OCI-LY1 (cell line): ENCODE data around the gene RADIL.
A peak's percentile ranks its signal among the peaks of the same experiment; 100 is the strongest.

Source experiments
- H2AFZ ChIP-seq: fragments of 200-600 bp; sonication (generic), shearing (Covaris generic); 2 replicates; pipeline ENCODE4 v1.6.0; 2014; ENCODE audit warnings: antibody characterized with exemption, mild to moderate bottlenecking, low read length
- H3F3A ChIP-seq: fragments of 200-600 bp; sonication (generic), shearing (Covaris generic); 2 replicates; pipeline ENCODE4 v1.6.0; 2014; ENCODE audit warnings: mild to moderate bottlenecking, antibody characterized with exemption, low read length, moderate library complexity; ENCODE audit not compliant: insufficient read depth
- H3K27ac ChIP-seq: fragments of 200-600 bp; sonication (generic); 2 replicates; pipeline ENCODE4 v1.5.1; 2014; ENCODE audit warnings: low read length, mixed run types, mild to moderate bottlenecking, low read depth; ENCODE audit not compliant: poor library complexity, severe bottlenecking
- H3K27me3 ChIP-seq: fragments of 200-600 bp; sonication (generic); 2 replicates; pipeline ENCODE4 v1.6.0; 2014; ENCODE audit warnings: antibody characterized with exemption, mild to moderate bottlenecking, low read length, moderate library complexity; ENCODE audit not compliant: insufficient read depth
- H3K36me3 ChIP-seq: fragments of 200-600 bp; sonication (generic); 2 replicates; pipeline ENCODE4 v1.6.1; 2014; ENCODE audit warnings: mild to moderate bottlenecking, antibody characterized with exemption, low read length, moderate library complexity, mixed read lengths; ENCODE audit not compliant: insufficient read depth
- H3K4me1 ChIP-seq: fragments of 200-600 bp; sonication (generic); 2 replicates; pipeline ENCODE4 v1.5.1; 2014; ENCODE audit warnings: mild to moderate bottlenecking, low read length, moderate library complexity; ENCODE audit not compliant: insufficient read depth, severe bottlenecking
- H3K4me2 ChIP-seq: fragments of 200-600 bp; sonication (generic), shearing (Covaris generic); 2 replicates; pipeline ENCODE4 v1.6.1; 2014; ENCODE audit warnings: low read length
- H3K4me3 ChIP-seq: fragments of 200-600 bp; sonication (generic); 2 replicates; pipeline ENCODE4 v1.5.1; 2014; ENCODE audit warnings: low read length, low read depth, mild to moderate bottlenecking, mixed read lengths; ENCODE audit not compliant: poor library complexity, severe bottlenecking
- H3K79me2 ChIP-seq: fragments of 200-600 bp; shearing (Covaris generic); 2 replicates; pipeline ENCODE4 v1.6.1; 2016; ENCODE audit warnings: mixed run types, low read length, mixed read lengths; ENCODE audit not compliant: insufficient read depth
- H3K9ac ChIP-seq: fragments of 200-600 bp; sonication (generic), shearing (Covaris generic); 2 replicates; pipeline ENCODE4 v1.6.1; 2014; ENCODE audit warnings: mild to moderate bottlenecking, low read length, mixed read lengths
- H3K9me2 ChIP-seq: fragments of 200-600 bp; sonication (generic), shearing (Covaris generic); 2 replicates; pipeline ENCODE4 v1.6.1; 2014; ENCODE audit warnings: low read depth, mild to moderate bottlenecking, low read length, mixed read lengths
- H3K9me3 ChIP-seq: fragments of 200-600 bp; shearing (Covaris generic); 2 replicates; pipeline ENCODE4 v1.6.1; 2014; ENCODE audit warnings: low read length, mixed read lengths
- H4K20me1 ChIP-seq: fragments of 200-600 bp; sonication (generic), shearing (Covaris generic); 2 replicates; pipeline ENCODE4 v1.6.0; 2016; ENCODE audit warnings: mild to moderate bottlenecking, low read length; ENCODE audit not compliant: insufficient read depth
- EZH2 ChIP-seq: fragments of 200-600 bp; sonication (generic), shearing (Covaris generic); IDR thresholded peaks from 2 replicates; pipeline ENCODE4 v1.8.0; 2017; ENCODE audit warnings: borderline replicate concordance, mixed run types, mild to moderate bottlenecking, antibody characterized with exemption, low read length, moderate library complexity, mixed read lengths
- TF ChIP-seq, protein P1 (sequence below): fragments of 200-600 bp; sonication (generic), shearing (Covaris generic); IDR thresholded peaks from 2 replicates; pipeline ENCODE4 v1.5.1; 2017; ENCODE audit warnings: mild to moderate bottlenecking, antibody characterized with exemption, low read length, moderate library complexity, mixed read lengths

The RADIL gene

DNA sequence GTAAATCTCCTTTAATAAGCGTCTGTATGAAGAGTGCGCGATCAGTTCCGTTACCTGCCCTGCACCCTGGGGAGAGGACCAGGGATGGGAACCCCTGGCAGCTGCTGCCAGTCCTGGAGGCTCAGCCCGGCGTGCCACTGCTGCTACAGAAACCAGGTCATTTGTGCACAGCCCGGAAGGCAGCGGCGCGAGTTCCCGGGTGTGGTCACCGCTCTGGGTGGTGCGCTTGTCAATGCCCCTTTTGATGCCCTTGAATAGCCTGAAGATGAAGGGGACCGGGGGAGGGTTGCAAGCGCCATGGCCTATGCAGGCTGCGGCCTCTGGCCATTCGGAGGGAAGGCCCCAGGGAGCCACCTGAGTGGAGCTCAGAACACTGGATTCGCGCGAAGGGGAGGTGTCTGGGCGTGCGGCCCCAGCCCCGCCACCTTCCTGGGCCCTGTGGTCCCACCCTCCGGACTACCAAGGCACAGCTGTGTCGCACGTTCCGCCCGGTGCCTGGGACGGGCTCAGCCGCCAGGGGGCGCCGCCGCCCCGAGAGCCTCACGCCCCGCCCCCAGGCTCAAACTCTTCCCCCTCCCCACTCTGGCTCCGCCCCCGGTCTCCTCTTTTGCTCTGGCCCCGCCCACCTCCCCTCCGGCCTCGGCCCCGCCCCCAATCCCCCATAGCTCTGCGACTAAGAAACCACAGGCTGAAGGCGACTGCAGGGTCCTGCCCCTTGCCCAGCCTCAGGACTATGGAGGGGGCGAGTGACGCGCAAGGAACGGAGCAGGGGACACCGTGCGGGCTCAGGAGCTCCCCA, 91.6 kb downstream of the RADIL start:
- no peaks in the 10 kb centered on the region for H4K20me1 ChIP-seq
- H2AFZ ChIP-seq, result no peak overlapping the region
- peaks cover 42% of the 10 kb centered on the region for H3K36me3 ChIP-seq
- H3K4me1 ChIP-seq, result no peaks in the 10 kb centered on the region
- no peak overlapping the region for H3K4me2 ChIP-seq
- no peak overlapping the region for H3K9ac ChIP-seq
- no peaks in the 10 kb centered on the region for H3K79me2 ChIP-seq
- no peaks in the 10 kb centered on the region for H3K9me2 ChIP-seq
- H3K9me3 ChIP-seq, result no peaks in the 10 kb centered on the region
- H3K27me3 ChIP-seq, result no peaks in the 10 kb centered on the region
- TF ChIP-seq, protein P1, sequence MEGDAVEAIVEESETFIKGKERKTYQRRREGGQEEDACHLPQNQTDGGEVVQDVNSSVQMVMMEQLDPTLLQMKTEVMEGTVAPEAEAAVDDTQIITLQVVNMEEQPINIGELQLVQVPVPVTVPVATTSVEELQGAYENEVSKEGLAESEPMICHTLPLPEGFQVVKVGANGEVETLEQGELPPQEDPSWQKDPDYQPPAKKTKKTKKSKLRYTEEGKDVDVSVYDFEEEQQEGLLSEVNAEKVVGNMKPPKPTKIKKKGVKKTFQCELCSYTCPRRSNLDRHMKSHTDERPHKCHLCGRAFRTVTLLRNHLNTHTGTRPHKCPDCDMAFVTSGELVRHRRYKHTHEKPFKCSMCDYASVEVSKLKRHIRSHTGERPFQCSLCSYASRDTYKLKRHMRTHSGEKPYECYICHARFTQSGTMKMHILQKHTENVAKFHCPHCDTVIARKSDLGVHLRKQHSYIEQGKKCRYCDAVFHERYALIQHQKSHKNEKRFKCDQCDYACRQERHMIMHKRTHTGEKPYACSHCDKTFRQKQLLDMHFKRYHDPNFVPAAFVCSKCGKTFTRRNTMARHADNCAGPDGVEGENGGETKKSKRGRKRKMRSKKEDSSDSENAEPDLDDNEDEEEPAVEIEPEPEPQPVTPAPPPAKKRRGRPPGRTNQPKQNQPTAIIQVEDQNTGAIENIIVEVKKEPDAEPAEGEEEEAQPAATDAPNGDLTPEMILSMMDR, result peak; percentile 40
- TF ChIP-seq EZH2, result no peak
- no peak overlapping the region for H3K27ac ChIP-seq
- H3F3A ChIP-seq, result no peaks in the 10 kb centered on the region
- H3K4me3 ChIP-seq, result no peak overlapping the region

DNA sequence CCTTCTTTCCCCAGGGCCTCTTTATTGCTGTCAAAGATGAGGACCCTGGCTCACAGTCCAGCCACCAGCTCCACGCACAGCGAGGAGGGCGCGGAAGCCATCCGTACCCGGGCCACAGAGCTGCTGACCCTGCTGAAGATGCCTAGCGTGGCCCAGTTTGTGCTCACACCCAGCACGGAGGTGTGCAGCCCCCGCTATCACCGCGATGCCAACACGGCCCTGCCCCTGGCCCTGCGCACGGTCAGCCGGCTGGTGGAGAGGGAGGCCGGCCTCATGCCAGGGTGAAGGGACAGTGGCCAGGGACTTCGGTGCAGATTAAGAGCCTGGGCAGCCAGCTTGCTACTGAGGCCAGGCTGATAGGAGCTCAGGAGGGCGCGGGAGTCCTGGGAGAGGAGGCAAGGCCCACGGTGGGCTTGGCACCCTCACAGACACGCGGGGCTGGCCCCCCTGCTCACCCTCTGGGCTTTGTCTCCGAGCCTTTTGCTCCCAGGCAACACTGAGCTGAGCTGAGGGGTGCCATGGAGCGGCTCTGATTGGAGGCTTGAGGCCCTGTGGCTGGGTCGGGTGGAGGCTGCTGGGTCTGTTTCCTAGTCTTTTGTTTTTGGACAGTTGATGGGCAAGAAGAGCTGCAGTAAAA, 92.3 kb downstream of the RADIL start:
- peaks cover 46% of the 10 kb centered on the region for H3K36me3 ChIP-seq

DNA sequence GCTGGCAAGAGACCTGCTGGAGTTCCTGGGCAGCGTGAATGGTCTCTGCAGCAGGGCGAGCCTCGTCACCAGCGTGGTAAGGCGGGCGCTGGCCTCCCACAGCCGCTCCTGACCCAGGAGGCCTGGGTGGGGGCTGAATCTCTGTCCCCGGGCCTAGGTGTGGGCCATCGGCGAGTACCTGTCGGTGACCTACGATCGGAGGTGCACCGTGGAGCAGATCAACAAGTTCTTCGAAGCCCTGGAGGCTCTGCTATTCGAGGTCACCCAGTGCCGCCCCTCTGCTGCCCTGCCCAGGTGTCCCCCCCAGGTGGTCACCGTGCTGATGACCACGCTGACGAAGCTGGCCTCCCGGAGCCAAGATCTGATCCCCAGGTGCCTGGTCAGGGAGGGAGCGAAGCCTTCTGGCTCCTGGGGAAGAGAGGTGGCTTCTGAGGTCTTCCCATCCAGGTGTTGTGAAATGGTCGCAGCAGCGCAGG, 93.0 kb downstream of the RADIL start:
- H4K20me1 ChIP-seq, result no peaks in the 10 kb centered on the region
- no peaks in the 10 kb centered on the region for H3K4me1 ChIP-seq
- H3K4me2 ChIP-seq, result no peak overlapping the region
- peaks cover 46% of the 10 kb centered on the region for H3K36me3 ChIP-seq
- no peak for TF ChIP-seq EZH2
- TF ChIP-seq, protein P1, result no peak
- no peaks in the 10 kb centered on the region for H3K27me3 ChIP-seq
- H3F3A ChIP-seq, result no peaks in the 10 kb centered on the region
- H3K27ac ChIP-seq, result no peak overlapping the region
- no peaks in the 10 kb centered on the region for H3K9me3 ChIP-seq
- no peaks in the 10 kb centered on the region for H3K9me2 ChIP-seq
- no peak overlapping the region for H3K9ac ChIP-seq
- no peak overlapping the region for H2AFZ ChIP-seq
- H3K79me2 ChIP-seq, result no peaks in the 10 kb centered on the region
- no peak overlapping the region for H3K4me3 ChIP-seq

More for the DNA sequence above, 92.3 kb downstream of the RADIL start:
- no peaks in the 10 kb centered on the region for H3K27me3 ChIP-seq
- no peaks in the 10 kb centered on the region for H3K4me1 ChIP-seq
- no peaks in the 10 kb centered on the region for H3K79me2 ChIP-seq
- no peaks in the 10 kb centered on the region for H4K20me1 ChIP-seq
- no peaks in the 10 kb centered on the region for H3F3A ChIP-seq
- no peak overlapping the region for H2AFZ ChIP-seq
- no peak overlapping the region for H3K4me3 ChIP-seq
- no peaks in the 10 kb centered on the region for H3K9me2 ChIP-seq
- TF ChIP-seq EZH2, result no peak
- TF ChIP-seq, protein P1, result no peak
- H3K27ac ChIP-seq, result no peak overlapping the region
- no peak overlapping the region for H3K4me2 ChIP-seq
- no peak overlapping the region for H3K9ac ChIP-seq
- H3K9me3 ChIP-seq, result no peaks in the 10 kb centered on the region
